GM19468 (cell line): ENCODE measurements around the gene WBP4.
"Not testable (repeated sequence)": the region's sequence is repeated elsewhere in the genome, so short reads cannot be mapped to it uniquely, and the experiment has no call there.

Experiments used
- ATAC-seq: cut with Tn5 transposase; IDR thresholded peaks from one replicate; pipeline ENCODE4 v1.9.1; 2021; ENCODE audit warnings: mild to moderate bottlenecking, moderate library complexity, moderate number of reproducible peaks; ENCODE audit not compliant: unreplicated experiment; ENCODE audit errors: extremely low read depth

The WBP4 gene

DNA sequence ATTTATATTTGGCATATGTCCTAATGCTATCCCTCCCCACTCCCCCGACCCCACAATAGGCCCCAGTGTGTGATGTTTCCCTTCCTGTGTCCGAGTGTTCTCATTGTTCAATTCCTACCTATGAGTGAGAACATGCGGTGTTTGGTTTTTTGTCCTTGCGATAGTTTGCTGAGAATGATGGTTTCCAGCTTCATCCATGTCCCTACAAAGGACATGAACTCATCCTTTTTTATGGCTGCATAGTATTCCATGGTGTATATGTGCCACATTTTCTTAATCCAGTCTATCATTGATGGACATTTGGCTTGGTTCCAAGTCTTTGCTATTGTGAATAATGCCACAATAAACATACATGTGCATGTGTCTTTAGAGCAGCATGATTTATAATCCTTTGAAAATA, 18.9 kb upstream of the WBP4 start:
- not testable (repeated sequence) for ATAC-seq

DNA sequence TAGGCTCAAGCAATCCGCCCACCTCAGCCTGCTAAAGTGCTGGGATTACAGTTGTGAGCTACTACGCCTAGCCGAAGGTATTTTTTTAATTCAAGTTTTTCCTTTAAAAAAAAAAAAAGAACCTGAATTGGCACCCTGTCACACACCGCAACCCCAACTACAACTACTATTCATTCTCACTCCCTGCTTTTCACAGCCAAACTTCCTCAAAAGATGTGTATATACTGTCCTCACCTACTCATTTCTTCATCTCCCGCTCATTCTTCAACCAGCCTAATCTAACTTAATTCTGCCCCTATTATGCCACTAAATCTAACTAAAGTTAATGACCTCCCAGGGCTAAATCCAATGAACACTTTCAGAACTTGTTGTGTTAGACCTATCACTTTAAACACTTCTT, 12.7 kb upstream of the WBP4 start:
- no peak for ATAC-seq

DNA sequence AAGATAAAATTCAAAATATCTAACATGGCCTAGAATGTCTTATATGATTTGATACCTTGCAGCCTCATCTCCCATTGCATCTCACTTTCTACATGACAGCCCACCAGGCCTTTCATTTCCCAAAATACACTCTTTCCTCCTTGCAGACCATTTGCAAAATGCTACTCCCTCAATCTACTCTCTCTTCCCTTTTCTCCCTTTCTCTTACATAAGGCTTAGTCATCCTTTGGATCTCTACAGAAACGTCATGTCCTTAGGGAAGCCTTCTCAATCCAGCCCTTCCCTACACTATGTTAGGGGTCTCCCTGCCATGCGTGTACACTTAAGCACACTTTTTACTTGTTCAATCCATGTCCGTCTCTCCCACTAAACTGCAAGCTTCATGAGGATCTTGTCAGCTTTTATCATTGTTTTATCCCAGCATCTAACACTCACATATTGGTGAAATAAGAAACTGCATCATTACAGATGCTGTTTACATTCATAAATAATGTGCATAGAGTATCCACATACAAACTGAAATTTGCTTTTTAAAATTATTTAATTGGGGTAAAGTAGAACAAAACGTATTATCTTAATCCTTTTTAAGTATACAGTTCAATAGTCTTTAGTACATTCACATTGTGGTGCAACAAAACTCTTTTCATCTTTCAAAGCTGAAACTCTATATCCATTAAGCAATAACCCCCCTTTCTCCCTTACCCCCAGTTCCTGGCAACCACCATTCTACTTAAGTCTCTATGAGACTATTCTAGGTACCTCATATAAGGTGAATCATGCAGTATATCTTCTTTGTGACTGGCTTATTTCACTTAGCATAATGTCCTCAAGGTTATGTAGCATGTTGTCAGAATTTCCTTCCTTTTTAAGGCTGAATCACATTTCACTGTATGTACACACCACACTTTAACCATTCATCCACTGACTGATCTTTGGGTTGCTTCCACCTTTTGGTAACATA, 11.5 kb upstream of the WBP4 start:
- ATAC-seq, result no peak

DNA sequence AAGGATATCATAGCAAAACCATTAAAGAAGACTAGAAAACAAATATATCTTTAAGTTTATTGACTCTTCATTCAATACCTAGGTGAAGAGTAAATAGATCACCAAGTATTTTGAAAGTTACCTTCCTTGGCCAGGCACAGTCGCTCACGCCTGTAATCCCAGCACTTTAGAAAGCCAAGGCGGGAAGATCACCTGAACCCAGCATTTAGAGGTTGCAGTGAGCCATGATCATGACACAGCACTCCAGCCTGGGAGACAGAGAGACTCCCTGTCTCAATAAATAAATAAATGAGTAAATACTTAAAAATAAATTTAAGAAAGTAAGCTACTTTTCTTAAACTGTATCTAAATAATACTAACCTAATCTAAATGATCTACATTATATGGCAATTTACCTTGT, 8.9 kb upstream of the WBP4 start:
- ATAC-seq, result no peak

DNA sequence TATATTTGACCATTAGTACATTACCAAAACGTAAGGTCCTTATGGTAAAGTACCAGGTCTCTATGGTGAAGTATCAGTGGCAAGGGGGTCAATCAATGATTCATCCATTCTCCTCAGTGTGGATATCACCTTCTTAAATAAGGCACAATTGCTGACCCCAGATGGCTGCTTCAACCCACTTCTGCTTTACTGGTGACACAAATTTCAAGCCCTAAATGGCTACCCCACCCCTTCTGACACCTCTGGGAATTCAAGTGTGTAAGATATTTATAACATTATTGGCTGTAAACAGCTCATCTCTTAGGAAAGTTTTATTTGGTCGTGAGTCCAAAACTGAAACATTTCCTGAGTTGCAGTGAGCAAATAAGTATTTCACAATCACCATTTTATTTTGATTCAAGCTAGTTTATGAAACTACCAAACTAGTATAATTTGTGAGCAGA, 7.9 kb upstream of the WBP4 start:
- peak; percentile 84 for ATAC-seq

DNA sequence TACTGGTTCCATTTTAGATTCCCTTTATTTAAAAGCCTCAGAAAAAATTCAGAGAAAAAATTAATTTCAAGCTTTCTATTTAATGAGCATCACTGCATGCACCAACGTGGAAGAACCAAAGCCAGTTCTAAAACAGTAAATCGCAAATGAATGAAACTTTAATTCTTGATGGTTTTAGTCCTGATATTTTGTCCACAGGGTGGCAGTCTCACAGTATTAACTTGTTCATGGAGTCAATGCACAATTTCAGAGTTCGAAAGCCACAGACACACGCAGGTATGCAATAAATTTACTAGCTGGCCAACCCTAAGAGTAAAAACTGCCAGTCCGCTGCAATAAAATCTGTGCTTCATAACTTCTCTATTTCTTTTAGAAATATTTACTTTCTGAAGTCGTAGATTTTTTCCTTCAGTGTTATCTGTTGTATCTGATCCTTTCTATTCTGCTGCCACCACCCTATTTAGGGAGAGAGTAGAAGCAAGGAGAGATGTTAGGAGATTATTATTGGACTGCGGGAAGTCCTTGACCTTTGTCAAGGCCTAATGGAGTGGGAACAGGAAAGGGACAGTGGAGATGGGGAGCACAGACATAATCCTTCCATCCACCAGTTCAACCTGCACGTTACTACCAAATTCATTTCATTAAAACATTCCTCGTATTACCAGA, 7.0 kb upstream of the WBP4 start:
- no peak for ATAC-seq

DNA sequence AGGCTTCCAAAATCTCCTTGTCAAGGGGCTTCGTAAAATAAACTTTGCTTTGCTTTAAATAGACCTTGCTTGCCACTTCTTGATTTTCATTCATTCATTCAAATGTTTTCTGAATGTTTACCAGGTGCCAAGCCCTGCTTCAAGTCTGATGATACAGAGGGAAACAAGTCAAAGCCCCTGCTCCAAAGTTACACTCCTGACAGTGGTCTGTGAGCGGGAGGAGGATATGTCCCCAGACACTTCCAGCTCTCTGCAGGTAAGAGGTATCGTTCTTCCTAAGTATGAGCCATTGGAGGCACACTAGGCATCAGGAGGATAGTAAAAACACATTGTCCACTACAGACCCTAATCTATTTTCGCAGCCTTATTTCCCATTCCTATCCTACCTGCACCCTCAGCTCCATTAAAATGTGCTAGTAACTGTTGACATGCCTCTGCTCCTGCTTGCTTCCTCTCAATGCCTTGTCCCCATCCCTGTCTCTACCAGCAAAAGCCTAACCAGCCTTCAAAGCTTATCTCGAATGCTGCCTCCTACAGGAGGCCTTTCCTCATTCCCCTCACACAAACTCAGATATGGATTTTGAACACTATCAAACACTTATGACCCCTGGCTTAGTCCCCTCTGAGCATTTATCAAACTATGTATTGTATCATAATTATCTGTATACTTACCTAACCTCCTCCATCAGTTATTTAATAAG, 6.2 kb upstream of the WBP4 start:
- ATAC-seq, result no peak

DNA sequence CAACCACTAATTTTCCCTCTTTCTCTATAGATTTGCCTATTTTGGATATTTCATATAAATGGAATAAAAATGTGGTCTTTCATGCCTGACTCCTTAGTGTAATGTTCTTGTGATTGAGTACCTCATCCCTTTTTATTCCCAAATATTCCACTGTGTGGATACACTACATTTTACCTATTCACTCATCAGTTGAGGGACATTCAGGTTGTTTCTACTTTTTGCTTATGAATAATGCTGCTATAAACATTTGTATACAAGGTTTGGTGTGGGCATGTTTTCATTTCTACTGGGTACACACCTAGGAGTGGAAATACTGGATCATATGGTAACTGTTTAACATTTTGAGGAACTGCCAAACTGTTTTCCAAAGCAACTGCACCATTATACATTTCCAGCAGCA, 5.1 kb upstream of the WBP4 start:
- ATAC-seq, result no peak

DNA sequence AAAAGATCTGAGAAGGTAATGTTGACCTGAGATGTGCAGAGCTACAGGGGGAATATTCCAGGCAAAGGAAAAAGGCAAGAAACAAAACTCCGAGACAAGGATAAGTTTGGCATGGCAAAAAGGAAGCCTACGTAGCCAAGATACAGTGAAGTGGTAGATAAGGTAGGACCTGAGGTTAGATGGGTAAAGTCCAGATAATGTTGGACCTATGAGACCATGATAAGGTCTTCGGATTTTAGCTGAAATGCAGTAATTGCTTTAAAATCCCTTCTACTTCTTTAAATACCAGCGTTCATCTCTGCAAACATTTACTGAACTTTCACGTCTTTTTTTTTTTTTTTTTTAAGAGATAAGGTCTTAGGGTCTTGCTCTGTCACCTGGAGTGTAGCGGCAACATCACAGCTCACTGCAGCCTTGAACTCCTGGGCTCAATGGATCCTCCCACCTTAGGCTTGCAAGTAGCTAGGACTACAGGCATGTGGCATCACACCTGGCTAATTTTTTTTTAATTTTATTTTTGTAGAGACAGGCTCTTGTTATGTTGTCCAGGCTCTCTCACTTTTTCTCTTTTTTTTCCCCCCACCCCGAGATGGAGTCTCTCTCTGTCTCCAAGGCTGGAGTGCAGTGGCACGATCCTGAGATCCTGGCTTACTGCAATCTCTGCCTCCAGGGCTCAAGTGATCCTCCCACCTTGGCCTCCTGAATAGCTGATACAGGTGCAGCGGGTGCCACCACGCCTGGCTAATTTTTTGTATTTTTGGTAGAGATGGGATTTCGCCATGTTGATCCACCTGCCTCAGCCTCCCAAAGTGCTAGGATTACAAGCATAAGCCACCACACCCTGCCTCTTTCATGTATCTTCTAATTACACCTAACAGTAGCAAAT, 4.2 kb upstream of the WBP4 start:
- no peak for ATAC-seq

DNA sequence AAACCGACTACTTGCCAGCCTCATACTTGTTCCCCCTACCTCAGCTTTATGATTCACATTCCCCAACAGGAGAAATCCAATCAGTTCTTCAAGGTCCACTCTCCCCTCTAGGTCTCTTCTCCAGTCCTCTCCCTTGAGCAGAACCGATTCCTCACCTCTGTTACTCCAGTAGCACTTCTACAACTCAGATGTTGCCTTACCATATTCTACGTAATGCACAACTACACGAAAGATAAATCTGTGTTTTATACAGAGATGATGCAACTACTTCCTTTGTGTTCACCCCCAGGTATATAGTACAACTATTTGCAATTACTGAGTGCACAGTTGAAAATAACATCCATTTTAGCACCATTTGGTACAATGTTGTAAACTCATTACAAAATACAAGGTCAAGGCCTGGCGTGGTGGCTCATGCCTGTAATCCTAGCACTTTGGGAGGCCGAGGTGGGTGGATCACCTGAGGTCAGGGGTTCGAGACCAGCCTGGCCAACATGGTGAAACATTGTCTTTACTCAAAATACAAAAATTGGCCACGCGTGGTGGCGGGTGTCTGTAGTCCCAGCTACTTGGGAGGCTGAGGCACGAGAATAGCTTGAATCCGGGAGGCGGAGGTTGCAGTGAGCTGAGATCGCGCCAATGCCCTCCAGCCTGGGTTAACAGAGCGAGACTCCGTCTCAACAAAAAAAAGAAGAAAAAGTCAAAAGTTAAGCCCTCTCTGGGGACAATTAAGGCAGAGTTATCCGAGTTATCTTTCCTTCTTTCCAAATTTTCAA, 2.8 kb upstream of the WBP4 start:
- ATAC-seq, result no peak

DNA sequence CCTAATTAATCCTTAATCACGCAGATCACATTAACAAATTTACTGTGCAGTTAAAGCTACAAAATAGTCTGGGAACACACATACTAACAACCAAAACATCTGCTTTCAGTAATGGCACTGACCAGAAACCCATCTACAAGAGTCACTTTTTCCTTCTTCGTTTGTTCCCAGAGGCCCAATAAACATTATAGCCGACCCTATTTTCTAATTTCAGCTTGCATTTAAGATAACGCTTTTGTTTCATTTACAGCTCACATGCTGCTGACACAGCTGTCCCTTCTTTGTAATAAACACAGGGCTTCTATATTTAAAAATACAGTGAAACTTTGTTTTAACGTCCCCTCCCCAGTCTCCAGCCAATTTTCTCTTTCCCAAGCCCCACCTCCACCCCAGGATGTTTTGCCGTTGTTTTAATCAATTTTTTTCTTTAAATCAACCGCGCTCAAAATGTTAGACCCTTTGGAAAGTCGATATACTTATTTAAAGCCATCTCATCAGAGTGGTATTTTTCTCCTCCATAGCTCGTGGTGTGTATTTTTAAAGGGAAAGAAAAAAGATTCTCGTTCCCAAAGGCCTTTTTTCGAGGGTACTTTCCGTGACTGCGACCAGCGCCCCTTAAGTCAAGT, 1.7 kb upstream of the WBP4 start:
- ATAC-seq, result no peak

DNA sequence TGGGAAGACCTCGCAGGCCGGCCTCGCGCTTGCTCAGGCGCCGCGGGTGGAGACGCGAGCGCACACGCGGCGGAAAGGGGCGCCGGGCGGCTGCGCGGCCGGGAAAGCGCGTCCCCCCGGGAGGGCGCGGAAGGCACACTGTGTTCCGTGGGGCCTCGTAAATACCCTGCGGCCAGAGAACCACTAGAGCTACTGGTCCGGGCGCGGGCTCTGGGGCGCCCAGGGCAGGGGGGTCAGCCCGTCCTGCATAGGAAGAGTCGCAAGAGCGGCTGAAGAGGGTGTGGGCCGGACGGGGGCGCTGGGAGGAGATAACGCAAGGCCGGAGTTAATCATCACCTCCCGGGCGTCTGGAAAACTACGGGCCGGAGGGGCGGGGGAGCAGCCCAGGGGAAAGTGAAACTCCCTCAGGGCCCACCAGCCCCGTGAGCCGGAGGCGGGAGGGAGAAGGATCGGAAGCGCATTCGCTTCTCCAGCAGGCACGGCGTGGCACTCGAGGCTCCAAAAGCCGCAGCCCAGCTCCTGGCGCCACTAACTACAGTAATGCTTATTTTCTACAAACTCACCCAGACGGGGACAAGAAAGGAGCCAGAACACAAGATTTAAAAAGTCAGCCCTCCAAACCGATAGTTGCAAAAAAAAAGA, 1.1 kb upstream of the WBP4 start:
- peak; percentile 16 for ATAC-seq

DNA sequence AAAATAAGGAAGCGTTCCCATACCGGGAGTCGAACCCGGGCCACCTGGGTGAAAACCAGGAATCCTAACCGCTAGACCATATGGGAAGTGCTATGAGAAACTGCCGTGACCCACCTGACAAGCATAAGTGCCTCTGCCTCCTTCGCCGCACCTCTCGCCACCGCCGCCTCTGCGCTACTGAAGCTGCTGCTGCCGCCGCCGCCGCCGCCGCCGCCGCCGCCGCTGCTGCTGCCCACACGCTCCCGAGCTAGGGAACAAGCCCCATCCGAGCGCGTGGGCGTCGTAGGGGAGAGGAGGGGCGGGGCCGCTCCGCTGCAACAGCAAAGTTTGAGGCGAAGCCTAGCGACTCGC, 610 bp upstream of the WBP4 start:
- ATAC-seq, result peak; percentile 4

DNA sequence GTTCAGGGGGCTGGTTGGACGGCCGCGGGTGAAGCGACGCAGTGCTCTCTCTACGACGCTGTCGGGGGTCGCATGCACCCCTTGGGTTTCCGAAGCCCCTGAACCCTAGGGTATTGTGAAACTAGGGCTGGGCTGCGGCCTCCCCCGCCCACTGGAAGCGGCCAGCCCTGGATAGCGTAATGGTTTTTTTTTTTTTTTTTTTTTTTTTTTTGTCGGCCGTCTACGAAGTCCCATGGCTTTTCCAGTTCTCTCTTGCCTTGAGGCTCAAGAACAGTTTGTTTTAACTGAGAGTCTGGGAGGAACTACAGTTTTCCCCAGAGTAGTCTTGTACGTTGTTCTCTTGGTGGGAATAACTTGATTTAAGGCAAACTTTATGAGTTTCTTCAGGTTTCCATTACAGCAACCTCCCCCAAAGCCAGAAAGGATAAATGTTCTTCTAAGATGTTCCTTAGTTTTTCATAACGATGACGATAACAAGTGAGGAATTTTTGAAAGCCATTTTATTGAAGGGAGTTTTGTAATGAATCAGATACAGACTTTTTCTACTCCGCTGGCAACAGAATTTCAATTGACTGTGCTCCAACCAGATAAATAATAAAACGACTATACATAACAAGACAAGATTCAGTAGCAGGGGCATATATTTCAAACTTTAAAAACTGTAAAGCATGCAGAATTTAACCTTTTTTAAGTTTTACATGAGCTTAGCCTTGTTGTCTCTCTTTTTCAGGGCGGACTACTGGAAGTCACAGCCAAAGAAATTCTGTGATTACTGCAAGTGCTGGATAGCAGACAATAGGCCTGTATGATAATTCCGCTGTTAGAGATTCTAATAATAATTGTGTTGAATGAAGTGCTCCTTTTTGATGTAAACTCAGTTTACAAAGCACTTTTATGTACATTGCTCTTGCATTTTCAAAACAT, 867 bp downstream of the WBP4 start:
- peak; percentile 10 for ATAC-seq

DNA sequence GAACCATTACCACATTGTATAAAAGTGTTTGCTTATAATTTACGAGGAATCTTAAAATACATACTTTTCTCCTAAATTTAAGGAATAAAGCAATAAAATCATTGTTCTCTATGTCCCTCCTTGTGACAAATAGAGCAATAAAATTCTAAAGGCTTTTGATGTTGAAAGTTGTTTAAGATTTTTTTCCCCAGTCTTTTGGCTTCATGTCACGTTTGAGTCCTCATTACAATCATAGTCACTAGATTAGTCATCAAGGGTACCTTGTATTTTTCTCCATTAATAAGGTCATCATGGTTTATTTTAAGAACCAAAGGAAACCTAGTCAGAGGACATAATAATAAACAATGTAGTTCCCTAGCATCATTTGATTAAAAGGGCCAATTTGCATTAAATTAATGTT, 3.2 kb downstream of the WBP4 start:
- no peak for ATAC-seq

DNA sequence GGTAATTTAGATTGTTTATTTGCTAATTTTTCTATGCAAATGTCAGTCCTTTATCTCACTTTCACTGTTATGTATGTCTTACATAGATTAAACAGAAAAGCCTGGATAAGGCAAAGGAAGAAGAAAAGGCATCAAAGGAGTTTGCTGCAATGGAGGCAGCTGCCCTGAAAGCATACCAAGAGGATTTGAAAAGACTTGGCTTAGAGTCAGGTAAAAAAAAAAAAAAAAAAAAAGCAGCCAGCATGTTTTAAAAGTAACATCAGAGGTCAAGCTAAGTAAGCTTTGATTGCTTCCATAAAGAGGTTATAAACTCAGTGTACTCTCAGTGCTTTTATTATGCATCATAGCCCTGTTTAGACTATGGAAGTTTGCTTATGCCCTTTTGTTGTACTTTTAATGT, 3.8 kb downstream of the WBP4 start:
- ATAC-seq, result no peak

DNA sequence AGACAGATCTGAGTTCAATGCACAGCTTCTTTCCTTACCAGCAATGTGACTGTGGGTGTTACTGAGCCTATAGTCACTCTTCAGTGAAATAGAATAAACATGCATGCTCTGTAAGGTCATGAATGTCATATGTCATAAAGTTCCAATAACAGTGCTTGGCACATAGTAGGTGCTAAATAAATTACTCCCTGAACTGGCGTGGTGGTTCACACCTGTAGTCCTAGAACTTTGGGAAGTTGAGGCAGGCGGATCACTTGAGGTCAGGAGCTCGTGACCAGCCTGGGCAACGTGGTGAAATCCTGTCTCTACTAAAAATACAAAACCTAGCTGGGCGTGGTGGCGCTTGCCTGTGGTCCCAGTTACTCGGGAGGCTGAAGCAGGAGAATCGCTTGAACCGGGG, 13.2 kb downstream of the WBP4 start:
- ATAC-seq, result no peak
